Inferior parietal cortex (tissue), 1 donor: ENCODE results near the gene PIP4P1.

Experiments used
- DNase-seq: peaks from one replicate; pipeline ENCODE4 v3.0.0-alpha.2; 2016; ENCODE audit errors: extremely low spot score

PIP4P1 gene

DNA sequence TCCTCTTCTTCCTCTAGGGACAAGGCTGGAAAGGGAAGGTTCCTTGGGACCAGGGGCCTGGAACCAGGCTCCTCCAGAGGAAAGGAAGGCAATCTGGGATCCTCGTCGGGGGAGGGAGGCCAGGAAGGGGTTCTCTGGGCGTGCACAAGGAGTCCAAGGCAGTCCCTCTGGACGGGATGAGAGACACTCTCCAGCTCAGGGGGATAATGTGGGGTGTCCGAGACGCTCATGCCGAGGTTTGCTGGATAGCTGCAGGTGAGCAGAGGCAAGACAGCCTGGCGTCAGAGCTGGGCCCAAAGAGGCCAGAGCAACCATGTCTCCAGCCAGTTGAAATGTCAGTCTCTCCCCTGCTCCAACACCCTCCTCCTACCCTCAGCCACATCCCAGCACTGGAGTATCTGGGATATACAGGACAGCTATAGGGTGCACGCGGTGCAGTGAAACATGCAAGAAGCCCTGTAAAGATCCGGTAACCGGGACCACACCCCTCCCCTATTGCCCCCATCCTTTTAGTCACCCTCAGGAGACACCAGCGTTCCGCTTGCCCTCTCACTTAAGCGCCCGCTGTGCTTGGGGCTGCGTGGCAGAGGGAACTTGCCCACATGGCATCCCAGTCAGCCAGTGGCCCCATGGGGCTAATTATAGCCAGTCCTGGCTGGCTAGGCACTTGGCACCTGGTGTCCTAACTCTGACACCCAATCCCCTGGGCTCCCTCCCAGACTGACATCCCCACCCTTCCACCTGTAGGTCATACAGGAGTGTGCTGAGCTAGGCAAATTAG is 25.5 kb downstream of the PIP4P1 start, which contains the start of gene KLHL33:
TSS of gene KLHL33 (minus strand) at position 585 of the 781 bp plus-strand sequence. CDS start at position 230, 355 bp downstream.
- no peak for DNase-seq

- peak; percentile 76 for DNase-seq
These were observed 26.3 kb downstream of the PIP4P1 start for GRCh38 chr14:20434701-20435581.

GRCh38 chr14:20429801-20430669 is 31.2 kb downstream of the PIP4P1 start:
- no peak for DNase-seq

DNA sequence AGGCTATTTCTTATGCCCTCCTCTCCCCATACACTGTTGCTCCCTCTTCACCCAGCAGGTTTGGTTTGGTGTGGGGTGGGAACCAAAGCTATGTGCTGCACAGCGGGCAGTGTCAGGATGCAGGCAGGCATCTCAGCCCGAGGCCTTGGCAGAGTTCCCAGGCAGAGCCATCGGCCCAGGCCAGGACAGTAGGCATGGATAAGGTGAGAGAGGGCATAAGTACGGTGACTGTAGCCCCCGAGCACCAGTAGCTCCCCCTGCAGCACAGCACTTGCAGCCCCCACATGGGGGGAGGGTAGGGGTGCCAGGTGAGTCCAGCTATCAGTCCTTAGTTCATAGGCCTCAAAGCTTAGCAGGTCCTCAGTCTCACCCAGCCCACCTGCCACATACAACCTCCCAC is 32.4 kb downstream of the PIP4P1 start:
- no peak for DNase-seq

- DNase-seq: no peak
These were observed 33.2 kb downstream of the PIP4P1 start for GRCh38 chr14:20428010-20428365.

GRCh38 chr14:20427231-20428009 is 33.8 kb downstream of the PIP4P1 start:
- no peak for DNase-seq

- DNase-seq: no peak
These were observed 36.4 kb downstream of the PIP4P1 start for GRCh38 chr14:20424851-20425250.

DNA sequence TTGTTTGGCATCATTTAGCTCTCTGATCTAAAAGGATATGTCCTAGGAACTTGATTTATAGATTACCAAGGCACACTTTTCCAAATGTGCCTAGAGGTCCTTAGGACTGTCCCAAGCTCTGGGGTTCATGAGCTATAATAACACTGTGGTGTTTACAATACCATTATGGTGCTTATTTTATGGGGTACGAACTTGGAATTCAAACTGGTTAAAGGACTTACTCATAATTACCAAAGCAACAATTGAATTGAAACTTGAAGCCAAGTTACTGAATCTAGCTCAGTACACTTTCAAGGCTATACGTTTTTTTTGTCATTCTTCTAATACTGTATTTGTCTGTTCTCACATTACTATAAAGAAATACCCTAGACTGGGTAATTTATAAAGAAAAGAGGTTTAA is 38.3 kb downstream of the PIP4P1 start:
- no peak for DNase-seq

- DNase-seq: no peak
These were observed 40.0 kb downstream of the PIP4P1 start for GRCh38 chr14:20421267-20421666.

- no peak for DNase-seq
These were observed 41.8 kb downstream of the PIP4P1 start for GRCh38 chr14:20419419-20419818.

- no peak for DNase-seq
These were observed 42.7 kb downstream of the PIP4P1 start for GRCh38 chr14:20418501-20418909.

DNA sequence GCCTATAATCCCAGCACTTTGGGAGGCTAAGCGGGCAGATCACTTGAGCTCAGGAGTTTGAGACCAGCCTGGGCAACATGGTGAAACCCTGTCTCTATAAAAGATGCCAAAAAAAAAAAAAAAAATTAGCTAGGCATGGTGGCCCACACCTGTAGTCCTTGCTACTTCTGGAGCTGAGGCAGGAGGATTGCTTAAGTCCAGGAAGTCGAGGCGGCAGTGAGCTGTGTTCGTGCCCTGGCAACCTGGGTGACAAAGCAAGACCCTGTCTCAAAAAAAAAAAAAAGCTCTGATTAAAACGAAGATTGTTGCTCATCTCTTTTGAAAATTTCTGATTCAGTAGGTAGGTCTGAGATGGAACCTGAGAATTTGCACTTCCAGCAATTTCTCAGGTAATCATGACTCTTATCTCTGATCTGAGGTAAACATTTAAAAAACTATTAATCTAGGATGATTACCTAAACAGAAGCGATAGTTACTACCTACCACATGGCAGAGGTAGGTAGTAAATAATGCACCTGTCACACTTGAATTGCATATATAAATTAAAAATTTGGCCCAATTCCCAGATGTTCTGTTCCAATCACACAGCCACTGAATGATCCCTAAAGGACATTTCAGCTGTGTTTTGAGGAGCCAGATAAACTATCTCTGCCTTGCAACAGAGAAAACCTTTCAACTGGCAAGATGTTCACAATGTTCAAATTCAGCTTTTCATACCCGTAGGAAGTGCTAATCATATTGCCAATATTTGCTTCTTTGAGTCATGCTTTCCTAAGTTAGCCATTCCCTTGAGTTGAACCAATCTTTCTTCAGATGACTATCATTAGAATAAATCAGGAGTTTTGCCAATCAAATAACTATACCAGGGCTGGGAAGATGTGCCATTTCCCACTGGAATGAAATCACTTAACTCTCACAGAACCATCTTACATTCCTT is 43.7 kb downstream of the PIP4P1 start:
- DNase-seq: no peak

DNA sequence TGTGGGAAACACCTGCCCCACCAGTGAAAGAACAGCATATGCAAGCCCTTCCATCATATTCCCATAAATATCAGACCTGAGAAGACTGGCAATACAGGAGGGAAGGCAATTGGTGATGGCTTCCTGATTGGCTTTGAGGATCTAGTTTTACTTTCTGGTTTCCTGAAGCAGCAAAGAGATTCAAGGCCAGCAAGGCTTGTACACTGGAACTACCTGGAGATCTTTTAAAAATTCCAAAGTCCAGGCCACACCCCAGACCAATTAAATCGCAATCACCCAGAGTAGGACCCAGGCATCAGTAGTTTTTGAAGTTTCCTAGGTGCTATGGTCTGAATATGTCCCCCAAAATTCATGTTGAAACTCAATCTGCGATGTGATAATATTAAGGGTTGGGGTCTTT is 45.0 kb downstream of the PIP4P1 start:
- no peak for DNase-seq

DNA sequence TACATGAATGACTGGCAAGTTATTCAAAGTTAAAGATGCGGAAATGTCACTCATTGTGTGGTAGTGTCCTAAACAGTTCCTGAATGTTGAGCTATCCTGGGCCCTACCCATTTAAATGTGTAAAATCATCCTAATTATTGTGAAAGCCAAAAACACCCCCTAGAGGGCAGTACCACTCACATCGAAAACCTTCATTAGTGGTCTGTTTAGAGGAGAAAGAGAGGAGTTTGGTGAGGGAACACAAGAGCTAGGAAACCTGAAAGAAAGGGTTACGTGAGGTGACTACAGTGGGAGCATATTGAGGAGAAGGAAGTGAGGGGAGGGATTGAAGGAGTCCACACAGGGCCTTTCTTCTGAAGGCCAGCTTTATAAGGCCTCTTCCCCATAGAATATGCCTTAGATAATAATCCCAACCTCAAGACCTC is 45.4 kb downstream of the PIP4P1 start:
- peak; percentile 77 for DNase-seq

- peak; percentile 34 for DNase-seq
These were observed 47.5 kb downstream of the PIP4P1 start for GRCh38 chr14:20413744-20414082.

DNA sequence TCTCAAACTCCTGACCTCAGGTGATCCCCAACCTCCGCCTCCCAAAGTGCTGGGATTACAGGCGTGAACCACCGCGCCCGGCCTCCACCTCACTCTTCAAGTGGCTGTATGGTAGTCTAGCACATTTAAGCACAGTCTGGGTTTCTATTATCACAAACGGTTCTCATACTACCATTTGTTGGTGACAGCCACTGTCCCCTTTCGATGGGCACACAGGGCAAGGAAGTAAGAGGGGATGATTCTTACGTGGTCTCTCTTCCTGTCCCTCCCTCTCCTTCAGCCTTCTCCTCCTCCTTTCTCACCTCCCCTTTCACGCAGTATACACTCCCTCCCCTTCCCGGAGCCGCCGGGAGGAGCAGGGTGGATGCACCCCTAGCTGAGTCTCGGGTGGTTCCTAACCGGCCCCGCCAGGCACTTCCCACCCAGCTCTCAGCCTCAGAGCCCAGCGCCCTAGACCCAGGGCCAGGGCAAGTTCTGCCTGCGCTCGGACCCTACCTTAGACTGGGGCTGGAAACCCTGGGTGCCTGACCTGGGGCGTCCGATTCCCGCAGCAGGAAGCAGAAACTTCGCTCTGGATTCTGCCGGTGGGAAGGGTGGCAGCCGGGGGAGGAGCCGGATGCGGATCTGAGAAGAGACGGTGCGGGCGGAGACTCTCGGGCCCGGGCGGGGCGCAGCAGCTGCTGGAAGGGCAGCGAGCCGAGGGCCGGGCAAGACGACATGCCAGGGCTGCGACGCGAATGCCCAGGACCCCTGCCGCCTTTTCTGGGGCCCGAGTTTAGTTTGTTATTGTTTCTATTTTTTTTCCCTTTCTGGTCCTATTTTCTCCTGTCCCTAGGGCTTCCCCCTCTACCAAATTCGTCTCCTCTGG is 48.1 kb downstream of the PIP4P1 start, which contains the start of gene TEP1:
TSS of gene TEP1 (minus strand) at position 626 of the 868 bp plus-strand sequence. CDS start 5,062 bp downstream, outside the sequence.
- peak; percentile 60 for DNase-seq

- peak; percentile 17 for DNase-seq
These were observed 48.8 kb downstream of the PIP4P1 start for GRCh38 chr14:20412411-20412810.

DNA sequence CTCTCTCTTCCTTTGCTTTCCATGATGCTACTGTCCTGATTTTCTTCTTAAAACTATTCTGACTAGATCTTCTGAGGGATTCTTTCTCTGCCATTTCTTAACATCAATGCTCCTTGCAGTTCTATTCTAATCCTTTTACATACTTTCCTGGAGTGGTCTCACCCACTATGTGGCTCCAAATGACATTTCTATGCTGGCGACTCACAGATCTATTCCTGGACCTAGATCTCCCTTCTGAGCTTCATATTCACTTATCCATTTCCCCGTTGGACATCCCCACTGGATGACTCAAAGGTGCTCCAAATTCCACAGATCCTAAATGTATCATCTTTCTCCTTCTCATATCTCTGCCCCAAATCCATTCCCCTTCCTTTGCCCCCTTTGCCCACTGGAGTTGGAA is 52.0 kb downstream of the PIP4P1 start:
- no peak for DNase-seq
